Measurements from ENCODE around the gene CPA5. TPM values are rescaled to one million over a fixed set of nuclear protein-coding genes. Genes with fewer than 3 reads are reported as not detected.

Gene CPA5
- total and polyA plus RNA-seq, 2 donors (not counting 3 experiments of a cell fraction or from before 2014, with no cell fraction given): not detected

DNA sequence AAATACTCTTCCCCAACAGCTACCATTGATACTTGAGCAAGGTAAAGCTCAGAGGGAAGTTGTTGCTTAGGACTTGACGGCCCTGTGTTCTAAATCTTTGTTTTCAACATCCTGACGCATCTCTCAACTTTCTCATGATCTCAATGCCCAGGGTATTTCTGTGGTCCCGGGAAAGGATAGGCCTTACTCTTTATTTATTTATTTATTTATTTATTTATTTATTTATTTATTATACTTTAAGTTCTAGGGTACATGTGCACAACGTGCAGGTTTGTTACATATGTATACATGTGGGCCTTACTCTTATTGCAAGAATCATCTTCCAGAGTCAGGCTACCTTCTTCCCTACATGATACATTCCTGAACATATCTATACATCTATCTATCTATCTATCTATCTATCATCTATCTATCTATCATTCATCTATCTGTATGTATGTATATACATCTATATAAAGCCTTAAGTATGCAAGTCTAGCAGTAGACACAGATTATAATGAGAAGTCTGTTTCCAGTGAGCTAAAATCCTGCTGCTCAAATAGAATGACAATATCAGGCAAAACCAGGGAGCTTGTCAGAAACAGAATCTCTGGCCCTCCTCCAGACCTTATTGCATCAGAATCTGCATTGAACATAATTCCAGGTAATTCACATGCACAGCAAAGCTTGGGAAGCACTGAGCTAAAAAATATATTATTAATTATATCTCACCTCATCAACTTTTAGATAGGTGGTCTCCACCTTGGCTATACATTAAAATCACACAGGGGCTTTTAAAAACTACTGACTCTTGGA is 12.2 kb upstream of the CPA5 start:
- ChIA-PET CTCF (interaction anchor here (1.4 to 1.7 kb wide), 2 partner anchors 20 to 426 kb away, joined by 4 read pairs; no protein-coding TSS in a partner anchor), POLR2A (no interaction called here)
- no peaks in the 10 kb centered on the region for H3K4me1 ChIP-seq (ENCODE audit: control insufficient read depth, extremely low read depth, insufficient read depth, low read length)
- FAIRE-seq: no peak
- H3K4me3 ChIP-seq (replicated peaks in 1 of 3; ENCODE audit: insufficient read depth in 1 of 3, low read depth in 1 of 3, low read length in 3 of 3): no peak overlapping the region
- H2AFZ ChIP-seq (ENCODE audit: low read depth, low read length): no peak overlapping the region
- no peaks in the 10 kb centered on the region for H3K79me2 ChIP-seq (ENCODE audit: control insufficient read depth, insufficient read depth, low read length)
- dilution Hi-C loops (cut with MboI; ENCODE audit: extremely low pct_ligation_motif_present, low sequenced_read_pairs): no loop called here
- H3K9ac ChIP-seq (replicated peaks; ENCODE audit: extremely low read depth, insufficient read depth, low read length): no peak overlapping the region
- no peak overlapping the region for H3K27ac ChIP-seq (ENCODE audit: insufficient read depth, low read depth, low read length)
- H3K36me3 ChIP-seq (ENCODE audit: control insufficient read depth in 2 of 2, extremely low read depth in 1 of 2, insufficient read depth in 2 of 2, low read length in 2 of 2): no peaks in the 10 kb centered on the region
- no peak overlapping the region for H3K4me2 ChIP-seq (ENCODE audit: insufficient read depth, low read length)
- TF ChIP-seq FOS (IDR thresholded peaks at IDR 0.05; ENCODE audit: borderline replicate concordance, insufficient read depth, low read length) (no peak), EZH2 (IDR thresholded peaks at IDR 0.05; ENCODE audit: borderline replicate concordance, low read depth, low read length, severe bottlenecking) (no peak), MYC (IDR thresholded peaks at IDR 0.05; ENCODE audit: low read depth, low read length) (no peak), POLR2A (IDR thresholded peaks at IDR 0.05; ENCODE audit: low read depth, low read length) (no peak), POLR2AphosphoS5 (IDR thresholded peaks at IDR 0.05; ENCODE audit: insufficient read depth, low read depth, low read length) (no peak), CTCF (IDR thresholded peaks at IDR 0.05; ENCODE audit: extremely low read depth in 1 of 2, insufficient read depth in 1 of 2, low read depth in 1 of 2, low read length in 2 of 2) (no peak), GATA2 (IDR thresholded peaks at IDR 0.05; ENCODE audit: insufficient read depth, insufficient read length, low read depth, low read length) (no peak)
- TF ChIP-seq, protein P1, sequence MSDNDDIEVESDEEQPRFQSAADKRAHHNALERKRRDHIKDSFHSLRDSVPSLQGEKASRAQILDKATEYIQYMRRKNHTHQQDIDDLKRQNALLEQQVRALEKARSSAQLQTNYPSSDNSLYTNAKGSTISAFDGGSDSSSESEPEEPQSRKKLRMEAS (IDR thresholded peaks at IDR 0.05; ENCODE audit: insufficient read depth, insufficient read length): no peak
- no peak for DNase-seq (ENCODE audit: low read depth, low spot score)
- no TSS peak for BruUV-seq (replicated peaks)
- no peaks in the 10 kb centered on the region for H3K9me1 ChIP-seq (replicated peaks; ENCODE audit: control insufficient read depth, extremely low read depth, insufficient read depth, low read length)
- intact Hi-C loops (cut with micrococcal nuclease): no loop called here
- no peaks in the 10 kb centered on the region for H3K9me3 ChIP-seq (replicated peaks; ENCODE audit: control insufficient read depth, insufficient read depth, low read length)
- no peaks in the 10 kb centered on the region for H4K20me1 ChIP-seq (replicated peaks; ENCODE audit: control insufficient read depth, extremely low read depth, insufficient read depth, low read length)
- peaks cover 1 to 2% of the 10 kb centered on the region in 2 experiments for H3K27me3 ChIP-seq (ENCODE audit: control insufficient read depth in 2 of 2, insufficient read depth in 2 of 2, low read length in 2 of 2)
